OCI-LY7 (cell line): Measurements from ENCODE around the gene PPARG. TPM values are rescaled to one million over a fixed set of nuclear protein-coding genes. Genes with fewer than 3 reads are reported as not detected.

Source experiments
- BruUV-seq: library from RNA; stranded (reverse); fragments of 400-500 nt; replicated peaks from 2 replicates; lab custom pipeline; 2021; lab: Mats Ljungman, UMichigan
- CTCF ChIA-PET: fragments of 300-600 bp; sonication (Branson Sonifier 250); formaldehyde crosslinking; loops from one replicate; lab custom pipeline; 2022; ENCODE audit warnings: antibody characterized with exemption; ENCODE audit not compliant: unreplicated experiment; lab: Charles Lee
- POLR2A ChIA-PET: fragments of 300-600 bp; sonication (Branson Sonifier 250); formaldehyde crosslinking; loops from one replicate; lab custom pipeline; 2022; ENCODE audit warnings: antibody characterized with exemption; lab: Charles Lee
- DNase-seq: peaks from one replicate; pipeline ENCODE4 v3.0.0-alpha.2; 2015; ENCODE audit warnings: low spot score
- H2AFZ ChIP-seq: fragments of 200-600 bp; sonication (generic), shearing (Covaris generic); 2 replicates; pipeline ENCODE4 v1.6.1; 2014; ENCODE audit warnings: mild to moderate bottlenecking, antibody characterized with exemption, low read length, moderate library complexity
- H3K27ac ChIP-seq: fragments of 200-600 bp; sonication (generic); 2 replicates; pipeline ENCODE4 v1.5.1; 2014; ENCODE audit warnings: mixed run types, low read depth, mild to moderate bottlenecking, moderate library complexity, low read length, inconsistent platforms; ENCODE audit not compliant: poor library complexity, severe bottlenecking
- H3K36me3 ChIP-seq: fragments of 200-600 bp; sonication (generic); 2 replicates; pipeline ENCODE4 v1.6.1; 2014; ENCODE audit warnings: mild to moderate bottlenecking, antibody characterized with exemption, low read length, moderate library complexity, mixed read lengths; ENCODE audit not compliant: insufficient read depth
- H3K4me1 ChIP-seq: fragments of 200-600 bp; sonication (generic); 2 replicates; pipeline ENCODE4 v1.5.1; 2014; ENCODE audit warnings: mild to moderate bottlenecking, low read length; ENCODE audit not compliant: insufficient read depth, poor library complexity, severe bottlenecking
- H3K4me2 ChIP-seq: fragments of 200-600 bp; sonication (generic); 2 replicates; pipeline ENCODE4 v1.6.1; 2014; ENCODE audit warnings: mild to moderate bottlenecking, low read length
- H3K4me3 ChIP-seq: fragments of 200-600 bp; sonication (generic); 2 replicates; pipeline ENCODE4 v1.5.1; 2014; ENCODE audit warnings: mild to moderate bottlenecking, low read depth, low read length; ENCODE audit not compliant: poor library complexity, severe bottlenecking
- H3K79me2 ChIP-seq: fragments of 200-600 bp; sonication (generic); 2 replicates; pipeline ENCODE4 v1.6.1; 2016; ENCODE audit warnings: low read depth, mild to moderate bottlenecking, low read length, moderate library complexity, mixed read lengths; ENCODE audit not compliant: insufficient read depth
- H3K9me2 ChIP-seq: fragments of 200-600 bp; sonication (generic); 2 replicates; pipeline ENCODE4 v1.6.1; 2016; ENCODE audit warnings: mild to moderate bottlenecking, low read length, mixed read lengths; ENCODE audit not compliant: insufficient read depth
- H3K9me3 ChIP-seq: fragments of 200-600 bp; sonication (generic); 2 replicates; pipeline ENCODE4 v1.6.1; 2014; ENCODE audit warnings: mild to moderate bottlenecking, mixed run types, low read length, mixed read lengths
- H4K20me1 ChIP-seq: fragments of 200-600 bp; sonication (generic); 2 replicates; pipeline ENCODE4 v1.6.1; 2014; ENCODE audit warnings: mild to moderate bottlenecking, antibody characterized with exemption, low read length, moderate library complexity, mixed read lengths; ENCODE audit not compliant: insufficient read depth
- EZH2phosphoT487 ChIP-seq: fragments of 200-600 bp; sonication (generic); IDR thresholded peaks from 2 replicates; pipeline ENCODE4 v1.6.1; 2018; ENCODE audit warnings: low read depth, borderline replicate concordance, mild to moderate bottlenecking, mixed run types, antibody characterized with exemption, low read length, moderate library complexity, mixed read lengths
- intact Hi-C: fragments of 100-400 bp; cut with micrococcal nuclease; formaldehyde crosslinking; loops from one replicate; pipeline ENCODE4 v1.10.0; 2022; ENCODE audit not compliant: unreplicated experiment
- total RNA-seq, 2 experiments: library from RNA; depleted of rRNA in 1 of 2; stranded (reverse); fragments of >200 nt in 1 of 2; shearing (Covaris generic) in 1 of 2; gene quantifications; 2 replicates each; pipeline ENCODE4 v1.2.3, GENCODE V29; 2014 to 2022
- TF ChIP-seq, protein P1 (sequence below): fragments of 200-600 bp; sonication (generic); conservative IDR thresholded peaks from 2 replicates; pipeline ENCODE4 v1.5.1; 2014; ENCODE audit warnings: mild to moderate bottlenecking, antibody characterized with exemption, low read length, moderate library complexity, mixed read lengths

Gene PPARG
- total RNA-seq, 2 experiments from 2014 or later = not detected

DNA sequence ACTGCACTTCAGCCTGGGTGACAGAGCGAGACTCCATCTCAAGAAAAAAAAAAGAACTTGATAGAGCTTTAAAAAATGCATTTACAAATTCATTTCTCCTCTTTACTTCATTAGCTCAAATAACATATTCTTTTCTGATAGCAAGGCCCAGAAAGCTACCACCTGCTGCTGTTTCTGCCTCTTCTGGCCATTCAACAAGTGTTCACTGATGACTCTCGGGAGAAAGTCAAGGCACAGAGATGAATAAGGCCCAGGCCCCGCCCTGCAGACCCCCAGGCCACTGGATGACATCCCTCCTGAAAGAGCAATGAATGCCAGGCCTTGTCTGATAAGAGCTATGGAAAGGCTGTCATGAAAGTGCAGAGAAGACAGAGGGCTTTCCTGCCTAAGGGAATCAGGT is 181.8 kb downstream of the PPARG start:
- H3K79me2 ChIP-seq = no peaks in the 10 kb centered on the region
- H4K20me1 ChIP-seq = no peaks in the 10 kb centered on the region
- no peak for DNase-seq
- H3K27ac ChIP-seq = no peak overlapping the region
- BruUV-seq = no TSS peak
- no peaks in the 10 kb centered on the region for H3K36me3 ChIP-seq
- no peak overlapping the region for H3K4me3 ChIP-seq
- no peak overlapping the region for H2AFZ ChIP-seq
- H3K9me2 ChIP-seq = no peaks in the 10 kb centered on the region
- no peaks in the 10 kb centered on the region for H3K4me1 ChIP-seq
- intact Hi-C loops = no loop called here
- H3K4me2 ChIP-seq = no peak overlapping the region
- POLR2A ChIA-PET = interaction anchor here (0.7 to 2.1 kb wide), 2 partner anchors 14 to 1027 kb away, joined by 3 to 7 read pairs; partner anchors contain the start of gene TSEN2
- CTCF ChIA-PET = no interaction called here
- TF ChIP-seq EZH2phosphoT487 = no peak
- TF ChIP-seq, protein P1, sequence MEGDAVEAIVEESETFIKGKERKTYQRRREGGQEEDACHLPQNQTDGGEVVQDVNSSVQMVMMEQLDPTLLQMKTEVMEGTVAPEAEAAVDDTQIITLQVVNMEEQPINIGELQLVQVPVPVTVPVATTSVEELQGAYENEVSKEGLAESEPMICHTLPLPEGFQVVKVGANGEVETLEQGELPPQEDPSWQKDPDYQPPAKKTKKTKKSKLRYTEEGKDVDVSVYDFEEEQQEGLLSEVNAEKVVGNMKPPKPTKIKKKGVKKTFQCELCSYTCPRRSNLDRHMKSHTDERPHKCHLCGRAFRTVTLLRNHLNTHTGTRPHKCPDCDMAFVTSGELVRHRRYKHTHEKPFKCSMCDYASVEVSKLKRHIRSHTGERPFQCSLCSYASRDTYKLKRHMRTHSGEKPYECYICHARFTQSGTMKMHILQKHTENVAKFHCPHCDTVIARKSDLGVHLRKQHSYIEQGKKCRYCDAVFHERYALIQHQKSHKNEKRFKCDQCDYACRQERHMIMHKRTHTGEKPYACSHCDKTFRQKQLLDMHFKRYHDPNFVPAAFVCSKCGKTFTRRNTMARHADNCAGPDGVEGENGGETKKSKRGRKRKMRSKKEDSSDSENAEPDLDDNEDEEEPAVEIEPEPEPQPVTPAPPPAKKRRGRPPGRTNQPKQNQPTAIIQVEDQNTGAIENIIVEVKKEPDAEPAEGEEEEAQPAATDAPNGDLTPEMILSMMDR = no peak
- no peaks in the 10 kb centered on the region for H3K9me3 ChIP-seq

DNA sequence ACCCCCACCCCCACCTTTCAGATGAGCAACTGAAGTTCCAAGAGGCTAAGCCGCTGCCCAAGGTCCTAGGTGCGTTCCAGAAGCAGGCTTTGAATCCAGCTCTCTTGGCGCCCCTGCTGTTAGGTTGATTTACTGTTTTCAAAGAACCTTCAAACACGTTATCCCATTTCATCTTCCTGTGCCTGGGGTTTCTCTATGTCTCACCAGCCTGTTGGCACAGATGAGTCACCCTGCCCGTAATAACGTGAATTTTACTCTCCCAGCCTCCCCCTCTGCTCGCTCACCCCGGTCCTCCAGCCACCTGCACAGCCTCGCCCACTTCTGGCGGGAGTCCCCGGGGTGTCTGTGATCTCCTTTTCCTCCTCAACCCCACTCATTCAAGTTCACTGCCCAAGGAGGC is 182.4 kb downstream of the PPARG start:
- Histone ChIP-seq H3K4me2 (no peak overlapping the region), H3K9me3 (no peaks in the 10 kb centered on the region), H2AFZ (0 out of 2 replicates have a peak overlapping the region, but pooled peaks have one; percentile 8), H3K9me2 (no peaks in the 10 kb centered on the region), H3K36me3 (no peaks in the 10 kb centered on the region), H3K27ac (no peak overlapping the region), H4K20me1 (no peaks in the 10 kb centered on the region), H3K4me3 (no peak overlapping the region), H3K4me1 (no peaks in the 10 kb centered on the region), H3K79me2 (no peaks in the 10 kb centered on the region)
- ChIA-PET POLR2A (interaction anchor here (2.1 kb wide), 1 partner anchor 14 kb away, joined by 7 read pairs; the partner anchor contains the start of gene TSEN2), CTCF (no interaction called here)
- TF ChIP-seq EZH2phosphoT487 = no peak
- TF ChIP-seq, protein P1 = no peak
- no TSS peak for BruUV-seq
- intact Hi-C loops = no loop called here
- DNase-seq = no peak

DNA sequence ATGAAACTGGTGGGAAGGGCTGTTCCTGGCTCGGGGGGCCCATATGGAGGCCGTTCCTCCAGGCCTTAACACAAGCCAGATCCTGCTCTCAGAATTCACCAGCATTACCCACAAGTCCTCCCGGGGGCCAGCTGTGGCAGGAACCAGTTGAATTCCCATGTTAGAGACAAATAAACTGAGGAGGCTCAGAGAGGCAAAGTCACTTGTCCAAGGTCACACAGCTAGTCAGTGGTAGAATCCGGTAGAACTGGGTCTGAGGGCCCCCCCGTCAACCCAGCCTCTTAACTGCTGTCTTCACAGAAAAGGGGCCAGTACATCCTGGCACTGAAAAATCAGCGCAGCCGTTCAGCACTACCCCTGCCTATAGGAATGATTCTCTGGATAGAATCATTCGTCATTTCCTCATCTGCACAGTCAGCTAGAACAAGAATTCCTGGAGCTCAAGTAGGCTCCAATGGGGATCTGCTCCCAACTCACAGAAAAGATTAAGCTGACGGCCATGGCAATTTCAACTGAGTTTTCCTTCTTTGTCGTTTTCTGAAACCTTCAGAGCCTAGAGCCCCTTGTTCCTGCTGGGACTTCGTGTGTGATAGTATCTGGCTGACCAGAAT is 183.2 kb downstream of the PPARG start:
- no peaks in the 10 kb centered on the region for H3K9me3 ChIP-seq
- no peaks in the 10 kb centered on the region for H4K20me1 ChIP-seq
- intact Hi-C loops = no loop called here
- H3K27ac ChIP-seq = no peak overlapping the region
- H3K36me3 ChIP-seq = no peaks in the 10 kb centered on the region
- H3K9me2 ChIP-seq = no peaks in the 10 kb centered on the region
- ChIA-PET CTCF (no interaction called here), POLR2A (no interaction called here)
- BruUV-seq = no TSS peak
- H3K4me3 ChIP-seq = no peak overlapping the region
- H3K4me2 ChIP-seq = no peak overlapping the region
- no peaks in the 10 kb centered on the region for H3K79me2 ChIP-seq
- H3K4me1 ChIP-seq = no peaks in the 10 kb centered on the region
- TF ChIP-seq EZH2phosphoT487 = no peak
- TF ChIP-seq, protein P1 = no peak
- H2AFZ ChIP-seq = no peak overlapping the region
- DNase-seq = no peak
